GM12878 (cell line): ENCODE results near the gene TNPO2. TPM values are rescaled to one million over a fixed set of nuclear protein-coding genes. Genes with fewer than 3 reads are reported as not detected.

Experiments used
- ATF2 ChIP-seq: IDR thresholded peaks from 2 replicates; pipeline ENCODE4 v1.6.1; 2012; ENCODE audit warnings: low read length, inconsistent platforms
- ATF3 ChIP-seq: IDR thresholded peaks from 2 replicates; pipeline ENCODE4 v1.6.1; 2011; ENCODE audit warnings: low read depth, mild to moderate bottlenecking, low read length, moderate library complexity, borderline replicate concordance; ENCODE audit errors: extremely low read depth
- ATF7 ChIP-seq: fragments of 450-650 bp; IDR thresholded peaks from 2 replicates; pipeline ENCODE4 v1.6.1; 2016; ENCODE audit warnings: low read depth, mild to moderate bottlenecking
- E2F8 ChIP-seq: fragments of 450-650 bp; IDR thresholded peaks from 2 replicates; pipeline ENCODE4 v1.6.1; 2018; ENCODE audit warnings: mild to moderate bottlenecking, low read depth, moderate library complexity; ENCODE audit not compliant: partially characterized antibody
- NFYB ChIP-seq: IDR thresholded peaks from 2 replicates; pipeline ENCODE4 v1.6.1; 2011; ENCODE audit warnings: low read depth, mild to moderate bottlenecking, low read length, improper control_type of control experiment, moderate library complexity; ENCODE audit not compliant: insufficient read depth
- NR2C1 ChIP-seq: fragments of 450-650 bp; IDR thresholded peaks from 2 replicates; pipeline ENCODE4 v1.6.1; 2017; ENCODE audit warnings: antibody characterized with exemption, mild to moderate bottlenecking, moderate library complexity
- RELA ChIP-seq: fragments of 450-650 bp; IDR thresholded peaks from 2 replicates; pipeline ENCODE4 v1.8.0; 2014; ENCODE audit warnings: borderline replicate concordance; ENCODE audit not compliant: partially characterized antibody
- SPI1 ChIP-seq: IDR thresholded peaks from 2 replicates; pipeline ENCODE4 v1.6.1; 2011; ENCODE audit warnings: low read depth, mild to moderate bottlenecking, low read length, moderate library complexity, borderline replicate concordance; ENCODE audit not compliant: insufficient read depth
- SREBF1 ChIP-seq: IDR thresholded peaks from 2 replicates; pipeline ENCODE4 v1.6.1; 2012; ENCODE audit warnings: mild to moderate bottlenecking, low read length
- SUPT20H ChIP-seq: IDR thresholded peaks from 2 replicates; pipeline ENCODE4 v1.6.1; 2011; ENCODE audit warnings: low read depth, mild to moderate bottlenecking, low read length, moderate library complexity, borderline replicate concordance; ENCODE audit not compliant: control insufficient read depth
- TCF7 ChIP-seq: IDR thresholded peaks from 2 replicates; pipeline ENCODE4 v1.6.1; 2014; ENCODE audit warnings: antibody characterized with exemption, borderline replicate concordance
- polyA plus RNA-seq, 11 experiments: library from polyadenylated mRNA; depleted of rRNA in 4 of 11; unstranded in 6 of 11; stranded (reverse) in 5 of 11; fragments of >200 nt; fragmentation: Nextera tagmentation in 4 of 11; fragmentation: Illumina TruSeq in 1 of 11; extraction: Ambion mirVana in 4 of 11; extraction: Trizol in 1 of 11; gene quantifications; 1 replicate in 1 of 11; 2 replicates in 10 of 11; pipeline versions ENCODE4 v1.2.1 to v1.2.3, GENCODE V29; 2011 to 2016; ENCODE audit warnings: inconsistent platforms in 2 of 11, missing spikeins in 2 of 11, low read depth in 1 of 11
- total RNA-seq, 4 experiments: library from RNA; depleted of rRNA in 3 of 4; stranded (reverse); fragments of >200 nt in 3 of 4; fragmentation: Illumina TruSeq in 1 of 4; extraction: Trizol in 1 of 4; gene quantifications; 2 replicates each; pipeline versions ENCODE4 v1.2.1 to v1.2.3, GENCODE V29; 2013 to 2021
- TF ChIP-seq, protein P1 (sequence below): fragments of 450-650 bp; IDR thresholded peaks from 2 replicates; pipeline ENCODE4 v1.6.1; 2017; ENCODE audit warnings: mild to moderate bottlenecking, low read depth, inconsistent platforms; ENCODE audit not compliant: poor library complexity, severe bottlenecking
- TF ChIP-seq, protein P2 (sequence below): fragments of 450-650 bp; IDR thresholded peaks from 2 replicates; pipeline ENCODE4 v1.6.1; 2017; ENCODE audit warnings: mild to moderate bottlenecking, moderate library complexity

Gene TNPO2
- total and polyA plus RNA-seq, 10 of the 15 experiments (the other 5 are each of a cell fraction or from before 2014, with no cell fraction given), result 5.5 to 99.7 (median 29.6) TPM

- TF ChIP-seq ATF2 (0 out of 2 replicates have a peak, but pooled peaks have one; percentile 25), E2F8 (no peak), TCF7 (no peak), NFYB (peak; percentile 59; the same call in 1 of the 2 replicates), SPI1 (no peak), SUPT20H (no peak), NR2C1 (peak; percentile 69), SREBF1 (no peak), RELA (no peak), ATF7 (peak; percentile 51; the same call in 1 of the 2 replicates), ATF3 (peak; percentile 67; the same call in 1 of the 2 replicates)
- TF ChIP-seq, protein P1, sequence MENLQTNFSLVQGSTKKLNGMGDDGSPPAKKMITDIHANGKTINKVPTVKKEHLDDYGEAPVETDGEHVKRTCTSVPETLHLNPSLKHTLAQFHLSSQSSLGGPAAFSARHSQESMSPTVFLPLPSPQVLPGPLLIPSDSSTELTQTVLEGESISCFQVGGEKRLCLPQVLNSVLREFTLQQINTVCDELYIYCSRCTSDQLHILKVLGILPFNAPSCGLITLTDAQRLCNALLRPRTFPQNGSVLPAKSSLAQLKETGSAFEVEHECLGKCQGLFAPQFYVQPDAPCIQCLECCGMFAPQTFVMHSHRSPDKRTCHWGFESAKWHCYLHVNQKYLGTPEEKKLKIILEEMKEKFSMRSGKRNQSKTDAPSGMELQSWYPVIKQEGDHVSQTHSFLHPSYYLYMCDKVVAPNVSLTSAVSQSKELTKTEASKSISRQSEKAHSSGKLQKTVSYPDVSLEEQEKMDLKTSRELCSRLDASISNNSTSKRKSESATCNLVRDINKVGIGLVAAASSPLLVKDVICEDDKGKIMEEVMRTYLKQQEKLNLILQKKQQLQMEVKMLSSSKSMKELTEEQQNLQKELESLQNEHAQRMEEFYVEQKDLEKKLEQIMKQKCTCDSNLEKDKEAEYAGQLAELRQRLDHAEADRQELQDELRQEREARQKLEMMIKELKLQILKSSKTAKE, result no peak
- TF ChIP-seq, protein P2, sequence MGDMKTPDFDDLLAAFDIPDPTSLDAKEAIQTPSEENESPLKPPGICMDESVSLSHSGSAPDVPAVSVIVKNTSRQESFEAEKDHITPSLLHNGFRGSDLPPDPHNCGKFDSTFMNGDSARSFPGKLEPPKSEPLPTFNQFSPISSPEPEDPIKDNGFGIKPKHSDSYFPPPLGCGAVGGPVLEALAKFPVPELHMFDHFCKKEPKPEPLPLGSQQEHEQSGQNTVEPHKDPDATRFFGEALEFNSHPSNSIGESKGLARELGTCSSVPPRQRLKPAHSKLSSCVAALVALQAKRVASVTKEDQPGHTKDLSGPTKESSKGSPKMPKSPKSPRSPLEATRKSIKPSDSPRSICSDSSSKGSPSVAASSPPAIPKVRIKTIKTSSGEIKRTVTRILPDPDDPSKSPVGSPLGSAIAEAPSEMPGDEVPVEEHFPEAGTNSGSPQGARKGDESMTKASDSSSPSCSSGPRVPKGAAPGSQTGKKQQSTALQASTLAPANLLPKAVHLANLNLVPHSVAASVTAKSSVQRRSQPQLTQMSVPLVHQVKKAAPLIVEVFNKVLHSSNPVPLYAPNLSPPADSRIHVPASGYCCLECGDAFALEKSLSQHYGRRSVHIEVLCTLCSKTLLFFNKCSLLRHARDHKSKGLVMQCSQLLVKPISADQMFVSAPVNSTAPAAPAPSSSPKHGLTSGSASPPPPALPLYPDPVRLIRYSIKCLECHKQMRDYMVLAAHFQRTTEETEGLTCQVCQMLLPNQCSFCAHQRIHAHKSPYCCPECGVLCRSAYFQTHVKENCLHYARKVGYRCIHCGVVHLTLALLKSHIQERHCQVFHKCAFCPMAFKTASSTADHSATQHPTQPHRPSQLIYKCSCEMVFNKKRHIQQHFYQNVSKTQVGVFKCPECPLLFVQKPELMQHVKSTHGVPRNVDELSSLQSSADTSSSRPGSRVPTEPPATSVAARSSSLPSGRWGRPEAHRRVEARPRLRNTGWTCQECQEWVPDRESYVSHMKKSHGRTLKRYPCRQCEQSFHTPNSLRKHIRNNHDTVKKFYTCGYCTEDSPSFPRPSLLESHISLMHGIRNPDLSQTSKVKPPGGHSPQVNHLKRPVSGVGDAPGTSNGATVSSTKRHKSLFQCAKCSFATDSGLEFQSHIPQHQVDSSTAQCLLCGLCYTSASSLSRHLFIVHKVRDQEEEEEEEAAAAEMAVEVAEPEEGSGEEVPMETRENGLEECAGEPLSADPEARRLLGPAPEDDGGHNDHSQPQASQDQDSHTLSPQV, result no peak
These were observed 42.4 kb downstream of the TNPO2 start, which contains the start of gene DHPS (continued) for GRCh38 chr19:12681074-12681987.
